HTR-8/SVneo (cell line): ENCODE data around the gene ZDHHC11.
"Not testable (repeated sequence)": the region's sequence is repeated elsewhere in the genome, so short reads cannot be mapped to it uniquely, and the experiment has no call there.

Source experiments
- DNase-seq: peaks from one replicate; pipeline ENCODE4 v3.0.0; 2011; ENCODE audit warnings: low spot score, mixed read lengths; ENCODE audit not compliant: insufficient read length
- FAIRE-seq: peaks from 2 replicates; lab custom pipeline; 2011; peaks lifted over from hg19 to GRCh38; lab: Jason Lieb, UNC

Gene ZDHHC11

GRCh38 chr5:820245-820644 is 30.5 kb downstream of the ZDHHC11 start:
- FAIRE-seq (no peak), DNase-seq (no peak)

DNA sequence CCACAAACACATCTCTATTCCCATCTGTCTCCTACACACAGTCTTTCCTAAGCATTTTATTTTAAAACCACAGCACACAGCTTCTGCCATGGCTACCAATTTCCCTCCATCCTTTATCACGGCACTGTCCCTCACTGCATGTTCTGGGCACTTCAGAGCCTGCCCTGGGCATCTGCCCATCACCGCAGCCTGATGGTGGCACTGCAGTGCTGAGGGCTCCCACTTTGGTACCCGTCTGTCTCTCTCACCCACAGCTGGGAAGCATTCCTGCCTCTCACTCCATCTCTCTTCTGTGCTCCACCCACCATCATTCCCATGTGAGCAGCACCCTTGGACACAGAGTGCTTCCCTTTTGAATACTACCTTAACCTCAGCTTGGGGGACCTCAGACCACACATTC is 31.7 kb downstream of the ZDHHC11 start:
- FAIRE-seq: no peak
- no peak for DNase-seq

GRCh38 chr5:816176-816575 is 34.6 kb downstream of the ZDHHC11 start:
- DNase-seq: no peak
- FAIRE-seq: no peak

- DNase-seq (no peak), FAIRE-seq (no peak)
Measured at GRCh38 chr5:815449-815848, 35.3 kb downstream of the ZDHHC11 start.

DNA sequence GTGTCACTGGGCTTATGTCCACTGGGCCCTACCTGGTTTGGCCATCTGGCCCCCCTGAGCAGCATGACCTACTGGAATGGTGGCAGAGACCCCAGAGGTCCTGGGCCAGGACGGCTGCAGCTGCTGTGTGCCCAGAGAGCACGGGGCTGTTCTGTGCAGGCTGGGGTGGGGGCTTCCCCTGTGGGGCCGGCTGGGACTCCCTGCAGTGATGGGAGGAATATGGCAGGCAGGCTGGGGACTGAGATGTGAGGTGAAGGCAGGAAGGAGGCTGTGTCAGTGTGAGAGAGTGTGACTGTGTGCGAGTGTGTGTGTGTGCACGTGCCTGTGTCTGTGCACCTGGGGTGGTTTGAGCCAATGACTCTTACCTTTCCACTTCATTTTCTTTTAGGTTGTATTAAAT is 37.2 kb downstream of the ZDHHC11 start:
- not testable (repeated sequence) for DNase-seq
- FAIRE-seq: peak; percentile 69

GRCh38 chr5:811384-811783 is 39.4 kb downstream of the ZDHHC11 start:
- DNase-seq: not testable (repeated sequence)

GRCh38 chr5:807719-808514 is 42.9 kb downstream of the ZDHHC11 start:
- peak; percentile 38 for FAIRE-seq
- DNase-seq: not testable (repeated sequence)

More at GRCh38 chr5:811384-811783, 39.4 kb downstream of the ZDHHC11 start:
- not testable (repeated sequence) for FAIRE-seq

GRCh38 chr5:801472-801871 is 49.3 kb downstream of the ZDHHC11 start:
- FAIRE-seq (no peak), DNase-seq (no peak)

DNA sequence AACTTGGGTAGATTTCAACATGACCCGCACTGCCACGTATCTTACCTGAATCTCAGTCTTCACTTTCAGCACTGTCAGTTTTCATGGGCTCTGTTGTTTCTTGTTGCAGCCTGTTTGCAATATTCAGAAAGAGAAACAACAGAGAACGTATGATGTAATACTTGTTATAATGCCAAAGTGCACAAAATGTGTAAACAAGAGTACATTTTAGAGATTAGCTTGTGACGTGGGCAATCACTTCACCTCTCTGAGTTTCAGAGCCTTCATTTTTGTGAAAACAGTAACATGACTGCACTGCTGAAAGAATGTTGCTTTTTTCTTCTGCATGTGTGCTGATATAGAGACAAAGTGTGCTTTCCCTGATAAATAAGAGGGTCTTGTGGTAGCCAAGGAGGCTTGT is 49.7 kb downstream of the ZDHHC11 start:
- peak; percentile 48 for FAIRE-seq

GRCh38 chr5:798505-799138 is 52.2 kb downstream of the ZDHHC11 start:
- not testable (repeated sequence) for DNase-seq, FAIRE-seq

More for the DNA sequence above, 49.7 kb downstream of the ZDHHC11 start:
- not testable (repeated sequence) for DNase-seq

- not testable (repeated sequence) for DNase-seq
Measured at GRCh38 chr5:797986-798385, 52.8 kb downstream of the ZDHHC11 start.

GRCh38 chr5:795873-796272 is 54.9 kb downstream of the ZDHHC11 start:
- not testable (repeated sequence) for DNase-seq
- FAIRE-seq: peak; percentile 88

More at GRCh38 chr5:797986-798385, 52.8 kb downstream of the ZDHHC11 start:
- not testable (repeated sequence) for FAIRE-seq

DNA sequence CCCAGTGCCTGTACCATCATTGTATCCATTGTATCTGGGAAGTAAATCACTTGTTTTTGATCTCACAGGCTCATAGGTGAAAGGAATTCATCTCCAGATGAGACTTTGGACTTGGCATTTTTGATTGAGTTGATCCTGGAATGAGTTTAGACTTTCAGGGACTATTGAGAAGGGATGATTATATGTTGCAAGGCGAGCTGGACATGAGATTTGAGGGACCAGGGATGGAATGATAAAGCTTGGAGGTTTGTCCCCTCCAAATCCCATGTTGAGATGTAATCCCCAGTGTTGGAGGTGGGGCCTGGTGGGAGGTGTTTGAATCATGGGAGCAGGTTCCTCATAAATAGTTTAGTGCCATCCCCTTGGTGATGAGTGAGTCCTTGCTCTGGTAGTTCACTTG is 55.8 kb downstream of the ZDHHC11 start:
- FAIRE-seq: peak; percentile 86
- DNase-seq: not testable (repeated sequence)

DNA sequence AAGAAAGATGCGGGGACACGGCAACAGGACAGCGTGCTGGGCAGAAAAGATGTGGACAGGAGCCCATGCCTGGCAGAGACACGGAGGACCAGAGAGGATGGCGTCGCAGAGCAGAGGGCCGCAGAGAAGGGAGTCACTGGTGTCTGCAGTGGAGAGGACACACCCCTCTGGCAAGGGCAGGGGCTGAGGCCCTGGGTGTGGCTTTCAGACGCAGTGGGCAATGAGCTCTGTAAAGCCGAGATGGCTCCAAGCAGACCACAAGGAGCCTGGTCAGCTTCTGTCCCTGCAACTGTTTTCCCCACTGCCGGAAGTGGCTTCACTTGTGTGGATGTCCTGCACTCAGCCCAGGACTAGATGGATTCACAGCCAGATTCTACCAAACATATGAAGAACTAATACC is 62.1 kb downstream of the ZDHHC11 start:
- not testable (repeated sequence) for DNase-seq, FAIRE-seq

GRCh38 chr5:787857-788233 is 62.9 kb downstream of the ZDHHC11 start:
- not testable (repeated sequence) for DNase-seq, FAIRE-seq

GRCh38 chr5:787224-787856 is 63.4 kb downstream of the ZDHHC11 start:
- DNase-seq: not testable (repeated sequence)
- peak; percentile 54 for FAIRE-seq

DNA sequence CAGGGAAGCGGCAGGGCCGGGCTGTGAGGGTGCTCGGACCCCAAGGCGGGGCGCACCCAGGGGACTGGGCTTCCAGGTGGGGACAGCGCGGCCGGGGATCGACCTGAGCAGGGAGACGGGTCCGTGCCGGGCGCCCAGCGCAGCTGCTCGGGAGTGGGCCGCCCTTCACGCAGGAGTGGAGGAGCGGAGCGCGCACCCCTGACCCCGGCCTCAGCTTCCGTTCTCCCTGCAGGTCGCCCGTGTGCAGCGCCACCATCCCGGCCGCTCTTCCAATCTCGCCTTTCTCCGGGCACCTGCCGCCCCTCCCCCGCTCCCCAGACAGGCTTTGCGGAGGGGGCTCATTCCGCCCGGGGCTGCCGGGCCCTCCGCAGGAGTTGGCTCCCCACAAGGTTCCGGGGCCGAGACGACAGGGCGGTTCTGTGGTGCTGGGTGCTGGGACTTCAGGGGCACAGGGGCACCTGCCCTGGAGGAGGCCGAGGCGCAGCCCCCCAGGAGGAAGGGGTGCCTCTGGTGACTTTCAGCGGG is 65.5 kb downstream of the ZDHHC11 start:
- not testable (repeated sequence) for DNase-seq
- FAIRE-seq: peak; percentile 65

GRCh38 chr5:784428-785177 is 66.2 kb downstream of the ZDHHC11 start, which contains the start of gene ZDHHC11B:
TSS of gene ZDHHC11B (minus strand) at chr5:784729. CDS start at chr5:766919, 17,810 bp downstream.
- peak; percentile 52 for FAIRE-seq
- peak; percentile 99 for DNase-seq

DNA sequence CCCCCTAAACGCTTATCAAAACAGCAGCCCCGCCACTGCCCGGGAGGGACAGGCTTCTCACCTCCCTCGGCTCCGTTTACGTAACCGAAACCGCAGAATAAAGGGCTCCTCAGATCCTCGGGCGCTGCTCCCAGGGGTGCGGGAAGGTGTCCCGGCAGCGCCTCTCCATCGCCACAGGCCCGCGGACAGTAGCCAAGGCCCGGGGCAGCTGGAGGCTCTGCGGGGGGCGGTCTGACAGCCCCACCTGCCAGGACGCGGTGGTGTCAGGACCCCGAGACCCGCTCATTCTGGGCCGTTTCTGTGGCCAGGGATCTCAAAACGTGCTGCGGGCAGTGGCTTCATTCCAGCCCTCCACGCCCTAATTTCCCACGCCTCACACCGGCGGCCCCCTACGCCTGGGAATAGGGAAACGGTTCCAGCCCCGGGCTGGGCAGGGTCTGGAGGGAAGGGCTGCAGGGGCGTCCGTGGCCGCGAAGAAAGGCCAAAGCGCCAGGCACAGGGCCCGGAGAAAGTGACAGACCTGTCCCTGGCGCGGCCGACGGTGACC is 66.8 kb downstream of the ZDHHC11 start:
- DNase-seq: not testable (repeated sequence)
- FAIRE-seq: peak; percentile 33
